Transverse colon (tissue), 4 donors: ENCODE data around the gene RLF. TPM values are rescaled to one million over a fixed set of nuclear protein-coding genes. Genes with fewer than 3 reads are reported as not detected.

Source experiments
- DNase-seq: peaks from one replicate; pipeline ENCODE4 v3.0.0-alpha.2; 2019
- H3K27ac ChIP-seq, 4 donors: fragments of 200-600 bp; sonication (generic); 2 replicates each; pipeline ENCODE4 v1.5.1; 2016 to 2018; ENCODE audit warnings: inconsistent platforms in 4 of 4
- H3K27me3 ChIP-seq: fragments of 200-600 bp; sonication (generic); 2 replicates; pipeline ENCODE4 v1.5.1; 2017; ENCODE audit warnings: inconsistent platforms
- H3K36me3 ChIP-seq, 4 donors: fragments of 200-600 bp; sonication (generic); 2 replicates each; pipeline ENCODE4 v1.5.1; 2017 to 2019; ENCODE audit warnings: inconsistent platforms in 4 of 4
- H3K4me1 ChIP-seq, 4 donors: fragments of 200-600 bp; sonication (generic); 2 replicates each; pipeline ENCODE4 v1.5.1; 2017 to 2020; ENCODE audit warnings: inconsistent platforms in 4 of 4
- H3K4me3 ChIP-seq, 4 donors: fragments of 200-600 bp; sonication (generic); 1 replicate in 1 of 4; 2 replicates in 3 of 4; pipeline versions ENCODE4 v1.5.1 to v1.6.1; 2017 to 2019; ENCODE audit warnings: inconsistent platforms in 4 of 4
- H3K9me3 ChIP-seq, 2 donors: fragments of 200-600 bp; sonication (generic); 2 replicates each; pipeline ENCODE4 v1.5.1; 2017 to 2019; ENCODE audit warnings: inconsistent platforms in 2 of 2
- EP300 ChIP-seq: sonication (generic); formaldehyde crosslinking; IDR thresholded peaks from one replicate; pipeline ENCODE4 v1.6.1; 2017; ENCODE audit warnings: antibody characterized with exemption, low read depth
- POLR2A ChIP-seq: fragments of 450-650 bp; IDR thresholded peaks from one replicate; pipeline ENCODE4 v1.6.1; 2016; ENCODE audit warnings: antibody characterized with exemption, mild to moderate bottlenecking, moderate library complexity
- POLR2AphosphoS5 ChIP-seq, 3 donors: sonication (generic); formaldehyde crosslinking; IDR thresholded peaks; one replicate each; pipeline ENCODE4 v1.6.1; 2016; ENCODE audit warnings: antibody characterized with exemption in 3 of 3
- WGBS, 2 donors: methylation state at CpG; one replicate each; pipeline ENCODE4 v1.1.5; 2018; ENCODE audit warnings: low coverage in 1 of 2; 5-methylcytosine and 5-hydroxymethylcytosine counted together
- in situ Hi-C, 4 donors: fragments of 200-750 bp; cut with MboI; loops; one replicate each; pipeline versions ENCODE4 v1.15.0 to v1.15.1; 2017; ENCODE audit warnings: low sequenced_read_pairs in 3 of 4, low pct_ligation_motif_present in 1 of 4, low pct_unique_long_range_greater_than_20kb in 1 of 4
- intact Hi-C: fragments of 100-400 bp; cut with DNase I; formaldehyde crosslinking; loops from one replicate; pipeline ENCODE4 v1.15.1; 2023; ENCODE audit warnings: low total_unique reads
- total RNA-seq, 4 donors: library from RNA; depleted of rRNA; stranded (reverse); fragments of >200 nt; gene quantifications; one replicate each; pipeline ENCODE4 v1.1.0, GENCODE V29; 2016
- TF ChIP-seq, protein P1 (sequence below), 5 experiments: fragments of 200-600 bp in 3 of 5; fragments of 450-650 bp in 2 of 5; sonication (generic) in 3 of 5; IDR thresholded peaks; 1 replicate in 2 of 5; 2 replicates in 3 of 5; pipeline ENCODE4 v1.5.1; 2016 to 2017; ENCODE audit warnings: antibody characterized with exemption in 5 of 5, inconsistent platforms in 3 of 5, mild to moderate bottlenecking in 2 of 5, moderate library complexity in 1 of 5

The RLF gene
- total RNA-seq, 4 donors from 2014 or later, result 11.2 to 18.3 (median 13.9) TPM

DNA sequence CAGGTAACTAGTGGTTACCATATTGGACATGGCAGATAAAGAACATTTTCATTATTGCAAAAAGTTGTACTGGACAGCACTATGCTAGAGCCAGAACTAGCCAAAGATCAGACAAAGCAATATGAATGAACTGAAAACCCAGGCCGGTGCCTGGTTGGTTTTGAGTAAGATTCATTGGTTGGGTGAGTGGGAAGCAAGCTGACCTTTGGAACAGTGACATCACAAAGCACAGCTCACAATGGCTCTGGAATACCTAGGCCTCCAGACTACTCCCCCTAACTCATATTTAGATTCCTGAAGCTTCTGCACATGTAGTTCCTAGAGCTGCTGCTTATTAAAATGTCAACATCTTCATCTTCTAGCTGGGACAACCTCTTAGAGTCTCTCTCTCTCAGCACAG is 86.5 kb downstream of the RLF start, which contains the start of gene TMCO2:
TSS of gene TMCO2 (plus strand) at position 283 of the 400 bp plus-strand sequence. CDS start at position 340, 57 bp downstream.
- no peak for DNase-seq
- intact Hi-C loops (no loop called here), in situ Hi-C loops (no loop called here)
- WGBS, 2 donors, result 45% methylated on average over 1 of the region's 1 CpG; no CpG with 5 or more reads in 1 of the 2 donors
- no peaks in the 10 kb centered on the region for H3K9me3 ChIP-seq
- H3K4me3 ChIP-seq, result no peak within 1 kb of the TSS
- no peaks in the 10 kb centered on the region for H3K27me3 ChIP-seq
- TF ChIP-seq POLR2A (no peak), EP300 (no peak), POLR2AphosphoS5 (IDR thresholded peaks at IDR 0.05) (no peak)
- TF ChIP-seq, protein P1, sequence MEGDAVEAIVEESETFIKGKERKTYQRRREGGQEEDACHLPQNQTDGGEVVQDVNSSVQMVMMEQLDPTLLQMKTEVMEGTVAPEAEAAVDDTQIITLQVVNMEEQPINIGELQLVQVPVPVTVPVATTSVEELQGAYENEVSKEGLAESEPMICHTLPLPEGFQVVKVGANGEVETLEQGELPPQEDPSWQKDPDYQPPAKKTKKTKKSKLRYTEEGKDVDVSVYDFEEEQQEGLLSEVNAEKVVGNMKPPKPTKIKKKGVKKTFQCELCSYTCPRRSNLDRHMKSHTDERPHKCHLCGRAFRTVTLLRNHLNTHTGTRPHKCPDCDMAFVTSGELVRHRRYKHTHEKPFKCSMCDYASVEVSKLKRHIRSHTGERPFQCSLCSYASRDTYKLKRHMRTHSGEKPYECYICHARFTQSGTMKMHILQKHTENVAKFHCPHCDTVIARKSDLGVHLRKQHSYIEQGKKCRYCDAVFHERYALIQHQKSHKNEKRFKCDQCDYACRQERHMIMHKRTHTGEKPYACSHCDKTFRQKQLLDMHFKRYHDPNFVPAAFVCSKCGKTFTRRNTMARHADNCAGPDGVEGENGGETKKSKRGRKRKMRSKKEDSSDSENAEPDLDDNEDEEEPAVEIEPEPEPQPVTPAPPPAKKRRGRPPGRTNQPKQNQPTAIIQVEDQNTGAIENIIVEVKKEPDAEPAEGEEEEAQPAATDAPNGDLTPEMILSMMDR (IDR thresholded peaks at IDR 0.05), result no peak
- no peak within 1 kb of the TSS for H3K27ac ChIP-seq
- H3K4me1 ChIP-seq, result peaks cover 0 to 6% (median 0%) of the 10 kb centered on the region in 4 donors
- H3K36me3 ChIP-seq, result no peaks in the 10 kb centered on the region

DNA sequence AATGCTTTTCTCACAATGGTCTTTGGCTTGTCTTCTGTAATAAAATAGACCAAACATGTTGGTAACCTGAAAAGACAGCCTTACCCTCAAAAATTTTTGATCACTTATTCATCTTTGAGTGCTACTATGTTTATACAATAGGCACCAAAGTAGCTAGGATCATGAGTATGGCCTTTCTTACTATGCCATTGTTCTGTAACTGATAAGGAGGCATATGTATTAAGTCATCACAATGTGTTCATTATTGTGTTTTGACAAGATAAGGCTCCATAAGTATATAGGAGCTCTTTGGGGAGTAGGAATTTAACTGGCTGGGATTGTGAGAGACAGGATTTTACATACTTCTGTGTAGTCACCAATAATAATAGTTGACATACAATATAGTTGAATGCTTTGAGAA is 87.2 kb downstream of the RLF start:
- Histone ChIP-seq H3K4me3 (no peak overlapping the region), H3K36me3 (no peaks in the 10 kb centered on the region), H3K27me3 (no peaks in the 10 kb centered on the region), H3K9me3 (no peaks in the 10 kb centered on the region), H3K27ac (no peak overlapping the region), H3K4me1 (peaks cover 0 to 6% (median 0%) of the 10 kb centered on the region in 4 donors)
- no peak for DNase-seq
- in situ Hi-C loops (no loop called here), intact Hi-C loops (no loop called here)
- TF ChIP-seq, protein P1 (IDR thresholded peaks at IDR 0.05), result no peak
- TF ChIP-seq POLR2A, result no peak
- no peak for TF ChIP-seq EP300
- no peak for TF ChIP-seq POLR2AphosphoS5 (IDR thresholded peaks at IDR 0.05)

DNA sequence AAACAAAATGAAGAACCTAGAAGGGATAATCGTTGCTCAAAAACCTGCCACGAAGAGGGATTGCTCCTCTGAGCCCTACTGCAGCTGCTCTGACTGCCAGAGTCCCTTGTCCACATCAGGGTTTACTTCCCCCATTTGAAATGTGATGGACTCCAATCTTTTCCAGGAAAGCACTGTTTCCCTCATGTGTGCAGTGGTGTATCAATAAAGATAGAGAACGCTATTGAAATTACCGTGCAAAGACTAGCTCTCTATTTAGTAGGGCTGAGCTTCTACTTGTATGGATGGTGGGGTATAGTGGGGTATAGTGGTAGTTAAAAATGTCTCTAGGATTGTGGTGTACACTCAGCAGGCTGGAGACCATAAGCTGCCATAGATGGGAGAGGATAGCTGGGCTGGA is 90.3 kb downstream of the RLF start:
- no peak overlapping the region for H3K4me3 ChIP-seq
- no peaks in the 10 kb centered on the region for H3K36me3 ChIP-seq

DNA sequence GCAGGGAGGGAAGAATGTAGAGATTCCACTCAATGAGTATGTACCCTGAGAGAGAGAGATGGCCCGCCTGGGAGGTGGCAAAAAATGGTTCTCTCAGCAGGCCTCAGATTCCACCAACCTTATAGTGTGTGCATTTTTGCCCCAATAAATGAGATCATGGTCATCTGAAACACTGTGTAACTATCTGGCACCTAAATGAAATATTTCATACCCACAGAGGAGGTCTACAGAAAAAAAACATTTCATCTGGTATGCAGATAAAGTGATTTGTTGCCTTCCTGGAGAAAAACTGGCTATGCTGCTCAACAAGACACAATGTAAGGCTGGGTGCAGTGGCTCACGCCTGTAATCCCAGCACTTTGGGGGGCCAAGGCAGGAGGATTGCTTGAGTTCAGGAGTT is 91.4 kb downstream of the RLF start:
- Histone ChIP-seq H3K27me3 (no peaks in the 10 kb centered on the region), H3K27ac (no peak overlapping the region), H3K36me3 (no peaks in the 10 kb centered on the region), H3K9me3 (no peaks in the 10 kb centered on the region), H3K4me3 (no peak overlapping the region), H3K4me1 (peaks cover 6 to 16% (median 10%) of the 10 kb centered on the region in 4 donors)
- no peak for DNase-seq
- no peak for TF ChIP-seq POLR2A
- TF ChIP-seq POLR2AphosphoS5 (IDR thresholded peaks at IDR 0.05), result no peak
- TF ChIP-seq, protein P1 (IDR thresholded peaks at IDR 0.05), result no peak
- no peak for TF ChIP-seq EP300
- intact Hi-C loops, result no loop called here
- in situ Hi-C loops, result no loop called here
- 95 to 100% methylated on average over 2 of the region's 2 CpGs for WGBS, 2 donors

More for the DNA sequence above, 90.3 kb downstream of the RLF start:
- H3K27me3 ChIP-seq, result no peaks in the 10 kb centered on the region
- intact Hi-C loops (no loop called here), in situ Hi-C loops (no loop called here)
- DNase-seq, result no peak
- TF ChIP-seq, protein P1 (IDR thresholded peaks at IDR 0.05), result no peak
- TF ChIP-seq POLR2A (no peak), POLR2AphosphoS5 (IDR thresholded peaks at IDR 0.05) (no peak), EP300 (no peak)
- WGBS, 2 donors, result 85 to 87% methylated on average over 2 to 4 of the region's 4 CpGs
- H3K27ac ChIP-seq, result no peak overlapping the region
- peaks cover 2 to 9% (median 5%) of the 10 kb centered on the region in 4 donors for H3K4me1 ChIP-seq
- H3K9me3 ChIP-seq, result no peaks in the 10 kb centered on the region
